HG02973 (cell line): Measurements from ENCODE around the gene DUSP19.
"Not testable (repeated sequence)": the region's sequence is repeated elsewhere in the genome, so short reads cannot be mapped to it uniquely, and the experiment has no call there.

ENCODE experiments used
- ATAC-seq: cut with Tn5 transposase; IDR thresholded peaks from one replicate; pipeline ENCODE4 v1.9.1; 2021; ENCODE audit warnings: moderate library complexity; ENCODE audit not compliant: unreplicated experiment

Gene DUSP19, protein sequence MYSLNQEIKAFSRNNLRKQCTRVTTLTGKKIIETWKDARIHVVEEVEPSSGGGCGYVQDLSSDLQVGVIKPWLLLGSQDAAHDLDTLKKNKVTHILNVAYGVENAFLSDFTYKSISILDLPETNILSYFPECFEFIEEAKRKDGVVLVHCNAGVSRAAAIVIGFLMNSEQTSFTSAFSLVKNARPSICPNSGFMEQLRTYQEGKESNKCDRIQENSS

DNA sequence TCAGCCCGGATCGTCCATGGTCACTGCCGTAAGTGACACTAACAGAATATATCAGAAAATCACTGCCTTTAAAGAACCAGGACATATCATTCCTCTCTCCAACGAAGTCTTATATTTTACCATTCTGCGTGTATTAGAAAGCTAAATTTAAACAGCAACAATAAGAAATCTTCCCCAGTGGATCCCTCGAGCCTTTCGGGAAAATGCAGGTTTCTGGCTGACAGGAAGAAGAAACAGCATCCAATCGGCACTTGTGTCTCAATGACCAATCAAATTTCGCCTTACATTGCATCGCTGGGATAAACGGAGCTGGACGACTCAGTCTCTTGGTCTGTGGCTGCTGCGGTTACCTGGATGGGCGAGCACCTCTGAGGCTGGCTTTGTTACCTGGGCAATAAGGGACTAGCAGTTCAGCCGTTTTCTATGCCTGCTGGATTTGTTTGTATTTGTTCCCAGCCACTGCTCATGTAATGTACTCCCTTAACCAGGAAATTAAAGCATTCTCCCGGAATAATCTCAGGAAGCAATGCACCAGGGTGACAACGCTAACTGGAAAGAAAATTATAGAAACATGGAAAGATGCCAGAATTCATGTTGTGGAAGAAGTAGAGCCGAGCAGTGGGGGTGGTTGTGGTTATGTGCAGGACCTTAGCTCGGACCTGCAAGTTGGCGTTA, at the start of gene DUSP19:
Gene DUSP19, plus strand, starts transcription at position 284 of the 675 bp plus-strand sequence. Its CDS starts 187 bp downstream, at position 471.
- ATAC-seq = peak; percentile 84

DNA sequence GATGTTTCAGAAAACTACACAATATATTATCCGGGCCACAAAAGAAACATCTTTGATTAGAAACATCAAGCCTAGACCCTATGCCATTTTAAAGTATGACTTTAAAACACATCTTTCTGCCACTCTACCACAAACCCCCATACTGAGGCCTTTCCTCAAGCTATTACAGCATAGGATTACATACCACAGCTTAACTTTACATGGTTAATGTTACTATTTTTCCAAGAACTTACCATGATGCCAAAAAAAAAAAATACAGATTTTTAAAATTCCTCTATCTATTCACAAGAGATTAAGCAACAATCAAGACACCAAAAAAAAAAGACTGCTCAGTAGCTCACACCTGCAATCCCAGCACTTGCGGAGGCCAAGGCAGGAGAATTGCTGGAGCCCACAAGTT, 49.3 kb upstream of the DUSP19 start:
- ATAC-seq = no peak

DNA sequence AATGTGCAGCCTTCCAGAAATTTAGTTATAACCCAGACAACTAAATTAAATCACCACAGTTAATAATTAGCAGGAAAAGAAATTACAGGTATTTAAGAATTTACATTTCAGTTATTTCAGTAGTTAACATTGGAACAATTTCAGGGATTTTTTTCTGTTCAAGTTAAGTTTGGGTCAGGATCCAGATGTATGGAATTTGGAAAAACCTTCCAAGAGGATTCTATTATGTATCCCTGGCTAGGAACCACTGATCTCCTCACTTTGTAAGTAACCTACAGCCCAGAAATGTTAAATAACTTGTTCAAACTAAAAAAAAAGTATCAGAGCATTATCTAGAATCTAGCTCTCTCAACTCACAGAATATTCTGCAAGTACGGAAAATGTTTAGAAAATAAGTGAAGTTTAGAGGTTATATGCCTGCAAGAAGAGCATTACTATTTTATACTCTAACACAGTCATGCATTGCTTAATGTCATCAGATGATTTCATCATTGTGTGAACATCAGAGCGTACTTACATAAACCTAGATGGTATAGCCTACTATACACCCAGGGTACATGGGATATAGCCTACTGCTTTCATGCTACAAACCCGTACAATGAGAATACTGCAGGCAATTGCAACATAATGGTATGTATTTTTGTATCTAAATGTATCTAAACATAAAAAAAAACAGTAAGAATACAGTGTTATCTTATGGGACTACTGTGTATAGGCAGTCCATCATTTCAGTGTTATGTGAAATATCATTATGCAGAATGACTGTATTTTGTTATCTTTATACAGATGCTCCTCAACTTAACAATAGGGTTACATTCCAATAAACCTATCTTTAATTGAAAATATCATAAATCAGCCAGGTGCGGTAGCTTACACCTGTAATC, 46.4 kb upstream of the DUSP19 start:
- no peak for ATAC-seq

DNA sequence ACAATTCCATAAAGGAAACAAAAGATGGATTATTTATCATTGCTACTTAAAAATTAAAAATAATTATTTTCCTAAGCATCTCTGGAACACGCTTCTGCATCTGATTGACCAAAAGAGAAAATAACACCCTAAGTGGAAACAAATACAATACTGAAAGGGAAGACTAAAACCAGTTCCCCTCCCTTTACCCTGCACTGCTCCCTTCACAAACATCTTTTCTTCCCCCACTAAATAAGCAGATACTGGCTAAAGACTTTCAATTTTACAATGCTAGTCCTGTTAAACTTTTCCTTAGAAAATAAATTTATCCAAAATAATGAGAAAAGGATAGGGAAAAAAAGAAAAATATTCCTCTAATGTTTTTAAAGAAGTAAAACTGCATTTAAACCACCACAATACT, 44.6 kb upstream of the DUSP19 start:
- ATAC-seq = no peak

DNA sequence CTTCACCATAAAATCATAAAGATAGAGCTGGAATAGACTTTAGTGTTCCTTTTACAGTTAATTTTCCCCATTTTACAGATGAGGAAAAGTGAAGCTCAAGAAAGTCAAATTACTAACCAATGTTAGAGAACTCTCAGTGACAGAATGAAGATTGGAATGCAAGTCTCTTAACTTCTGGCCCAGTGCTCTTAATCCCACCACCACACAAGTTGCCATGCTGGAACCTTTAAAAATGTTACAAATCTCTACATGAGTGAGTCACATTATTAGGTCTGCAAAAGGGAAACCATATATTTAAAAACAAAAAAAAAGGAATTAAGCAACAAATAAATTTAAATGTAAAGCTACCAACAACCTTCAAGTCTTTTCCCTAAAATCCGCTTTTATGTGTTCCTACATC, 43.7 kb upstream of the DUSP19 start:
- no peak for ATAC-seq

DNA sequence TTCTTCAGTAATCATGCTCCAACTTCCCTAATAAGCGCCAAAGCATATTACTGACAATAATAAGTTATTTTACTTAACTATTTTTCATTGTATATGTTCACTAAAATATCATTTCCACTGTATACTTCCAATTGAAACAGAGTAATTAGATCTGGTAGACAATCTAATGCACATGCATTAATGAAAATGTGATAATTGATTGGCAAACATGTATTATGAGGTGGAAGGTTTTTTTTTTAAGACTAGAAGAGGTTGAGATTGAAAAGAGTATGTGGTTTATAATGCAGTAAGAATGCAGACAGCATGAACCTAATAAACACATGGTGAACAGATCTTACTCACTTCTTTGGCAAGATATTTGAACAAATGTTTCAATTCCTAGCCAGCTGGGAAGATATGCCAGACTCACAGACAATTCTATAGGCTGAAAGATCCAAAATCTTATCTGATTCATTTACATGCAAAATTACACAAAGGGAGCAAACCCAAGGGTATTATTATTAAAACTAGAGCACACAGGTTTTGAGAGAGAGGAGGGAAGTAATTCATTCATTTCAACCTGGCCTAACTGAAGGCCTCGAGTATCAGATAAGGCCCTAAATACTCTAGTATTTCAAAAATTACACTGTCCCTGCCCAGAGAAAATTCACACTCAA, 43.1 kb upstream of the DUSP19 start:
- ATAC-seq = no peak

DNA sequence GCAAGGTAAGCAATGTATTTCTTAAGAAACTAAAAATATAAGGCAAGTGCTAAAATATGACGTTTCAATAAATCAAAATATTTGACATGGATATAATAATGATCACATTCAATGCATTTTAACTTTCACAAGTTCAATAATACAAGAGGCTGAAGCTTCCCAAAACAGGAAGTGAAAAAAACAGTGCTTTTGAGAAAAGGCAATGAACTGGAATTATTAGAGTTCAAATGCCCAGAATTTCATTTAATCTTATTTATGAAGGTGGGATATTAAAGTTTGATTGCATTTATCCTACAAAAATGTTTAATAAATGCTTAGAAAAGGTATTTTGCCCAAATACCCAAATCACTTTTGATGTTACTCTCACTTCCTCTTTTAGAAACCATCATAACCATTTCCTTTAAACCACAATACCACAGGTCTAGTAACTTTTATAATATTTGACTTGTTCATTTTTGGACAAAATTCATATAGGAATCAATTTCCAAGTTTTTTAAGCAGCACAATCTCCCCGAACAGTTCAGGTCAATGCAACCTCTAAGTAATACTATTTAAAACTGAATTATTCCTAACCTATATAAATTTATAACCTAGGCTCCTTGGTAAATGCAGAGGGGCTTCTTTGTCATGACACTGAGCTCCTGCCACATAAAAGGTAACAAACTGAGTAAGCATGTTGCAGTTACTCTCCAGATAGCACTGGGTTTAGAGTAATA, 42.4 kb upstream of the DUSP19 start:
- ATAC-seq = peak; percentile 52

DNA sequence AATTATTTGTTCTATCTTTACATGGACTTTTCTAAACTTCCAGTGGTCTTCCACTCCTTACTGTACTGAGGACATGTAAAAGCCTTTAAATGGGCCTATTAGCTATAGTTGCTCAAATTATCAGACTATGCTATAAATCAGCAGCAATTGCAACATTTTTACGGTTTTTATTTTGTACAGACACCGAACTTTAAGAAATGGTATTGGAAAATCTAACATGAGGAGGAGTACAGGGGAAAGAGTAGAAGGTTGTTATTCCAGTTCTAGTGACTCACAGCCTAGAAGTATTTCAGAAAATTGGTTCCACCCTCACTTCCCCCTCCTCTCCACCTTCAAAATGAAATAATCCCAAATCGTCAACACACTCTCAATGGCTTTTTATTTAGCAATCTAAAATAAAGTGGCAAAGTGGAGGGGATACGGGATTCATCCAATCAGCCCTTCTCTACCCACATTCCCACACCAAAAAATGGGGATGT, 41.4 kb upstream of the DUSP19 start:
- no peak for ATAC-seq

DNA sequence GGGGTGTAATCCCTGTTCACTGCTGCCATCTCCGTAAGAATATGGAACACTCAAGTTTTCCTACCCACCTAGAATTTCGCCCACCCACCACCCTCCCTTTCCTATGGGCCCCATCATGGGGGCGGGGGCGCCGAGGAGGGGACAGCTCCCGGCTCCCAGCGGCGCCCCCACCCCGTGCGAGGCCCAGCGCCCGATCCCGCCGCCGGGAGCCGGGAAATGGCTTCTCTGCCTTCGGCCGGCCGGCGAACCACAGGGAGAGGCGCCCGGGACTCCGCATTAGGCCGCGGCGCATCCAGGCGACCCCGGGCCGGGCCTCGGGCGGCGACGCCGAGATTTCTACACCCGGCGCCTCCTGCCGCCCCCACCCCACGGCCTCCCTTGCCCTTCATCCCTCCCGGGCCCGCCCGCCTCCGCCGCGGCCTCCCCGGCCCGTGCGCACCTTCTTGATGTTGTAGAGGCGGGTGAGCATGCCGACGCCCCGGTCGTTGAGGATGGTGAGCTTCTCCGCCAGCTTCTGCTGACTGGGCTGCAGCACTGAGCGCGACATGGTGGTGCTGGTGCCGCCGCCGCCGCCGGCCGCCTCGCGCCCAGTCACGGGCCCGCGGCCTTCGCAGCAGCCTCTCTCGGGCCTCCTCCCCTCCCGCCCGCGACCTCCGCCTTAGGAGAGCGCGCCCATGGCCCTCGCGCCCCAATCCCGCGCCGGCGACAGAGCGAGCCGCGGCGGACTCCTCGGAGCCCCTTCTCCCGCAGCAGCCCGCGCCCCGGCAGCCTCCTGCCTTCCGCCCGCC, 40.8 kb upstream of the DUSP19 start:
- ATAC-seq = peak; percentile 36

DNA sequence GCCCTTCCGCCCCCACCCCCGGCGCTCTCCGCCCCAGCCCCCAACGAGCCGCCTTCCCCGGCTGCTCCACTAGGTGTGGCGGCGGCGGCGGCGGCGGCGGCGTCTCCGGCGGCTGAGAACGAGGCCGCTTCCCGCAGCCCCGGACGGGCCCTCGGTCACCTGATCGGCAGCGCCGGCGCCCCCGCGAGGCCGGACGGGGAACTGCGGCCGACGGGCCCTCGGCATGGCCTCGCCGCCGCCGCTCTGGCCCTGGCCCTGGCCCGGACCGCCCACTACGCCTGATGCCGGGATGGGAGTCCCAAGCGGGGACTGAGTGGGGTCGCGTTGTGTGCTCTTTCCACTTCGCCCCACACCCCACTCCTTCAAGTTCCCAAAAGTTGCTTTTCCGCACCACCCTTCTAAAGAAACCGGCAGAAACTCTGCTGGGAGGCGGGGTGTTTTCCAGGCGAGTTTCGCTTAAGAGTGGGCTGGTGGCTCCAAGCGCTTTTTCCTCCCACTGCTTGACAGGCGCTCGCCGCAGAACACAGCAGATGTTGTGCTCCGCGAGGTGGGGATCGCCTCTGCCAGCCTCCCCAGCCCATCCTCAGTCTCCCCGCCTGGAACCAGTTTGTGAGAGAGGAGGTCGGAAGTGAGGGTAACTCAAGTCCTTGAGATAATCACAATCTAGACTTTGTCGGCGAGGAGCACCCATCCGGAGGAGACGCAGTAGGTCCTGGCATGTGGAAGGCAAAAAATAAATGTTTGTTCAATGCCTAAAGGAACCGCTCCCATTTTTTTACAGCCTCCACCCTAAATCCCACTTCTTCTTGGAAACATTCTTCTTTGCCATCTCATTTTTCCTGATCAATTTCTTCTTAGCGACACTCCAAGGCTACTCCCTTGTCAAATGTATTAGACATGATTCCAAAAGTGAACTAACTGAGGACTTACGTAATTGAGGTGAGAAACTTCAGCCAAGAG, 39.9 kb upstream of the DUSP19 start, which contains the start of gene NCKAP1:
Gene NCKAP1, minus strand, starts transcription at position 117 of the 960 bp plus-strand sequence. CDS start 358 bp downstream, outside the sequence.
- peak; percentile 79 for ATAC-seq

DNA sequence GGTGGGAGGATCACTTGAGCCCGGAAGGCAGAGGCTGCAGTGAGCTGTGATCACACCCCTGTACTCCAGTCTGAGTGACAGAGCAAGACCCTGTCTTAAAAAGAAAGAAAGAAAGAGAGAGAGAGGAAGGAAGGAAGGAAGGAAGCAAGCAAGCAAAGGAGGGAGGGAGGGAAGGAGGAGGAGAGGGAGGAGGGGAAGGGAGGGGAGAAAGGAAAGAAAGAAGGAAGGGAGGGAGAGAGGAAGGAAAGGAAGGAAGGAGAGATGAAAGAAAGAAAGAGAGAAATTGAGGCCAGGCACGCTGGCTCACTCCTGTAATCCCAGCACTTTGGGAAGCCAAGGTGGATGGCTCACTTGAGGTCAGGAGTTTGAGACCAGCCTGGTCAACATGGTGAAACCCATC, 37.9 kb upstream of the DUSP19 start:
- no peak for ATAC-seq

DNA sequence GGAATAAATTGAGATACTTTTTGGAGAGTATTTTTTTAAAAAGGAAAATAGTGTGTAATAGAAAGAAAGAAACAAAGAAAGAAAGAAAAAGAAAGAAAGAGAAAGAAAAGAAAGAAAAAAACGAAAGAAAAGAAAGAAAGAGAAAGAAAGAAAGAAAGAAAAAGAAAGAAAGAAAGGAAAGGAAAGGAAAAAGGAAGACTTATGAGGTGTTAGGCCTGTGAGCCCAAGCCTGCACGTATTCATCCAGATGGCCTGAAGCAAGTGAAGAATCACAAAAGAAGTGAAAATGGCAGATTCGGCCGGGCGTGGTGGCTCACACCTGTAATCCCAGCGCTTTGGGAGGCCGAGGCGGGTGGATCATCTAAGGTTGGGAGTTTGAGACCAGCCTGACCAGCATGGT, 35.0 kb upstream of the DUSP19 start:
- not testable (repeated sequence) for ATAC-seq

DNA sequence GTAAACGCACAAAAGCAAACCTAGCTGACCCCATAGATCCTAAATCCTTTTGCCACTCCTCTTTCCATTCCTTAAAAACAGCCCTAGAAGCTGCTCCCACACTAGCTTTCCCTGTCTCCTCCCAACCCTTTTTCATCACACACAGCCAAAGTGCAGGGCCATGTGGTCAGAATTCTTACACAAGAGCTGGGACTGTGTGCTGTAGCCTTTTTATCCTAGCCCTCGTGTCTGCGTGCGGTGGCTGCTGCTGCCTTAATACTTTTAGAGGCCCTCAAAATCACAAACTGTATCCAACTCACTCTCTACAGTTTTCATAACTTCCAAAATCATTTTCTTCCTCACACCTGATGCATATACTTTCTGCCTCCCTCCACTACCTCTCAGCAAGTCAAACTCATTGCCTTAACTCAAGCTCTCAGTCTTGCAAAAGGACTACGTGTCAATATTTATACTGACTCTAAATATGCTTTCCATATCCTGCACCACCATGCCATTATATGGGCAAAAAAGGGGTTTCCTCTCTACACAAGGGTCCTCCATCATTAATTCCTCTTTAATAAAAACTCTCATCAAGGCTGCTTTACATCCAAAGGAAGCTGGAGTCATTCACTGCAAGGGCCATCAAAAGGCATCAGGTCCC, 30.9 kb upstream of the DUSP19 start:
- not testable (repeated sequence) for ATAC-seq

DNA sequence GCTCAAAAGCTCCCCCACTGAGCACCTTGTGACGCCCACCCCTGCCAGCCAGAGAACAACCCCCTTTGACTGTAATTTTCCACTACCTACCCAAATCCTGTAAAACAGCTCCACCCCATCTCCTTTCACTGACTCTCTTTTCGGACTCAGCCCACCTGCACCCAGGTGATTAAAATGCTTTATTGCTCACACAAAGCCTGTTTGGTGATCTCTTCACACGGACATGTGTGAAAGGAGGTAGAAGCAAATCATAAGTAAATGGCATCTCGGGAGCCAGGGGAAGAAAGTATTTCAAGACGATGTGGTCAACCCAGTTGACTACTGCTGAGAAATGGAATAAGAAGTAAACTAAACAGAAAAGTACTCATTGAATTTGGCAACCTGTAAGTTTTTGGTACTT, 29.1 kb upstream of the DUSP19 start:
- no peak for ATAC-seq

DNA sequence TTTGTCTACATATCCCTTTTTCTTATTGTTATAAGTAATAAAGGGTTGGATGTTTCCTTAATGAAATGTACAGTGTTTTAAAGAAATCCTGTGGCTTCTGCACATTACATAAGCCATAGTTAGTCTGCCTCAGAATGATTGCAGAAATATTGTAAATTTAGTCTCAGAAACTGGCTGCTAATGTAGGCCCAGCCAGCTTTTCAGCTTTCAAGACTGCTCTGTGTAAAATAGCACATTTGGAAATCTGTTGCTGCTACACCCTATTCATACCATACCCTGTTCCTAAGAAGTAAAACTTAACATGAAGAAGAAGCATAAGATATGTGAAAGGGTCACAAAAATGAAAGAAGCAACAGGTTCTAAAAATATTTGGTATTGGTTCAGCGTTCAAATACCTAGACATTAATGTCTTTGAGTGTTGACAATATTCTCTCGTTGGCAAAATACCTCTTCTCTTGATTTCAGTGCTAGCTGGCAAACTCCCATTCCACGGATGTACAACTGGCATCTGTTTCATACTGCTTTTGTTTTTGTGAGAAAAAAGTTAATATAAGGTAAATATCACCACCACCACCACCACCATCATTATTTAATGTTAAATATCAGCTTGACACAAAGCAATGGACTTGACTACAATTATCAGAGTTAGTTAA, 21.1 kb upstream of the DUSP19 start:
- ATAC-seq = peak; percentile 42

DNA sequence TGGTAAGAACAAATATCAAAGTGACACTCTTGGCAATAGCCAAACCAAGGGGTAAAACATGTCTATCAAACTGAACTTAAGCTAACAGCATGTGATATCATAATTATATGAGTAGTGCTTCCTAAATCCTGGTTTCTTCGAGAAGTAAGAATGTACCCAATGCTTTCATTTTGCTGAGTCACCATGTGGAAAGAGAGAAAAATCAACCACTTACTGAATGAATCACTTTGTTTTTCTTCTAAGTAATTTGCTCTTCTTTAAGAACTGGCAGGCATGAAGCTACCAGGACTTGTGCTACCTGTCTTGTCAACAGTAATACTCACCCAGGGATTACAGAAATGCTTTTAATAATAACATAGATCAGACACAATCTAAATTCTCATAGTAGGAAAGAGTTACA, 19.0 kb upstream of the DUSP19 start:
- no peak for ATAC-seq

DNA sequence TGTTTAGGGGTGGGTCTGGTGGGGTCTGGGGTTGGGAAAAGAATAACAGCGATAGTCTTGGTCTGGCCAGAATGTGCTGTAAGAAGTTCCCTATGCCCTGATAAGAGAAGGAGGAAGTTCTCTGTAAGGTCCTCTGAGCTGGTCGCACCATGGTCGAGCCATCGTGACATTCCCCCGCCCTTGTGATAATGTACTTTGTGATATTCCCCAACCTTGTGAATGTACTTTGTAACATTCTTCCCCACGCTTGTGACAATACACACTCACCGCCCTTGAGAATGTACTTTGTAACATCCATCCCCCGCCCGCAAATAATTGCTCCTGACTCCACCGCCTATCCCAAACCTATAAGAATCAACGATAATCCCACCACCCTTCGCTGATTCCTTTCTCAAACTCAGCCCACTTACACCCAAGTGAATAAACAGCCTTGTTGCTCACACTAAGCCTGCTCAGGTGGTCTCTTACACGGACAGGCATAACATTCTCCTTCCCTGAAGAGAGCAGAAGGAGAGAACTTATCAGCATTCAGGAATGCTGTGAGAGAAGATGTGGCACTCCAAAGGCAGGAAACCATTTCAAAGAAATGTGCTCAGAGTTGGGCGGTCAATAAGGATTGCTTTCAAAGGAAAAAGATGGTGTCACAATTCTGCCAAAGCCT, 17.8 kb upstream of the DUSP19 start:
- ATAC-seq = no peak
